H1 (cell line): Measurements from ENCODE around the gene RAD18. TPM values are rescaled to one million over a fixed set of nuclear protein-coding genes. Genes with fewer than 3 reads are reported as not detected.

ENCODE experiments used
- SAP30 ChIP-seq: fragments of 300-600 bp; sonication (generic); IDR thresholded peaks from 2 replicates; pipeline ENCODE4 v1.7.1; 2012; ENCODE audit warnings: low read length, moderate library complexity, mild to moderate bottlenecking, inconsistent platforms; ENCODE audit not compliant: insufficient read depth, insufficient replicate concordance
- SIRT6 ChIP-seq: IDR thresholded peaks from one replicate; pipeline ENCODE4 v1.7.1; 2012; ENCODE audit warnings: low read length, inconsistent platforms
- TBP ChIP-seq: IDR thresholded peaks from 2 replicates; pipeline ENCODE4 v1.6.1; 2011; ENCODE audit warnings: low read depth, low read length, improper control_type of control experiment
- polyA plus RNA-seq, 7 experiments: library from polyadenylated mRNA; depleted of rRNA in 3 of 7; stranded (reverse) in 5 of 7; unstranded in 2 of 7; fragments of >200 nt in 5 of 7; fragments of 200-250 nt in 2 of 7; gene quantifications; 1 replicate in 5 of 7; 2 replicates in 1 of 7; 4 replicates in 1 of 7; pipeline versions ENCODE4 v1.2.1 to v1.2.3, GENCODE V29; 2011 to 2013; ENCODE audit warnings: missing spikeins in 2 of 7, mixed read lengths in 2 of 7
- total RNA-seq: library from RNA; stranded (reverse); fragmentation: NEBNext Ultra II Directional; extraction: Animal tissue kit (Norgen Biotek cat#: 25700); gene quantifications from 2 replicates; pipeline ENCODE4 v1.2.1, GENCODE V29; 2021
- TF ChIP-seq, protein P1 (sequence below): fragments of 300-600 bp; sonication (generic); IDR thresholded peaks from 2 replicates; pipeline ENCODE4 v1.7.1; 2012; ENCODE audit warnings: low read length, moderate library complexity, mild to moderate bottlenecking, inconsistent platforms; ENCODE audit not compliant: insufficient replicate concordance

The RAD18 gene
- total and polyA plus RNA-seq, 2 of the 8 experiments (the other 6 are each of a cell fraction or from before 2014, with no cell fraction given): 13.0 to 23.2 TPM

DNA sequence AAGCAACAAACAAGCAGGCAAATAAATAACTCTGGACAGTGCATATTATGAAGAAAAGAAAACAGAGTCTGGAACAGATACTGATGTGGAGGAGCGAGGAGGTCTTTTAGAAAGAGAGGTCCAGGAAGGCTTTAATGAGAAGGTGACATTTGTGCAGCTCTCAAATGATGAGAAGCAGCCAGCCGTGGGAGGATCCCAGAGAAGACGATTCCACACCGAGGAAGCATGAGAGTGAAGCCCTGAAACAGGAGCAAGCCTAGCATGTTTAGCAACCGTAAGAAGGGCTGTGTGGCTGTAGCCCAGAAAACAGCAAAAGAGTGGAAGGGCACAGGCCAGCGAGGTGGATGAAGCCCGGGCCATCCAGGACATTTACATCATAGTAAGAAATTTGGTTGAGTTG, 93.1 kb downstream of the RAD18 start (continued):
- TF ChIP-seq, protein P1, sequence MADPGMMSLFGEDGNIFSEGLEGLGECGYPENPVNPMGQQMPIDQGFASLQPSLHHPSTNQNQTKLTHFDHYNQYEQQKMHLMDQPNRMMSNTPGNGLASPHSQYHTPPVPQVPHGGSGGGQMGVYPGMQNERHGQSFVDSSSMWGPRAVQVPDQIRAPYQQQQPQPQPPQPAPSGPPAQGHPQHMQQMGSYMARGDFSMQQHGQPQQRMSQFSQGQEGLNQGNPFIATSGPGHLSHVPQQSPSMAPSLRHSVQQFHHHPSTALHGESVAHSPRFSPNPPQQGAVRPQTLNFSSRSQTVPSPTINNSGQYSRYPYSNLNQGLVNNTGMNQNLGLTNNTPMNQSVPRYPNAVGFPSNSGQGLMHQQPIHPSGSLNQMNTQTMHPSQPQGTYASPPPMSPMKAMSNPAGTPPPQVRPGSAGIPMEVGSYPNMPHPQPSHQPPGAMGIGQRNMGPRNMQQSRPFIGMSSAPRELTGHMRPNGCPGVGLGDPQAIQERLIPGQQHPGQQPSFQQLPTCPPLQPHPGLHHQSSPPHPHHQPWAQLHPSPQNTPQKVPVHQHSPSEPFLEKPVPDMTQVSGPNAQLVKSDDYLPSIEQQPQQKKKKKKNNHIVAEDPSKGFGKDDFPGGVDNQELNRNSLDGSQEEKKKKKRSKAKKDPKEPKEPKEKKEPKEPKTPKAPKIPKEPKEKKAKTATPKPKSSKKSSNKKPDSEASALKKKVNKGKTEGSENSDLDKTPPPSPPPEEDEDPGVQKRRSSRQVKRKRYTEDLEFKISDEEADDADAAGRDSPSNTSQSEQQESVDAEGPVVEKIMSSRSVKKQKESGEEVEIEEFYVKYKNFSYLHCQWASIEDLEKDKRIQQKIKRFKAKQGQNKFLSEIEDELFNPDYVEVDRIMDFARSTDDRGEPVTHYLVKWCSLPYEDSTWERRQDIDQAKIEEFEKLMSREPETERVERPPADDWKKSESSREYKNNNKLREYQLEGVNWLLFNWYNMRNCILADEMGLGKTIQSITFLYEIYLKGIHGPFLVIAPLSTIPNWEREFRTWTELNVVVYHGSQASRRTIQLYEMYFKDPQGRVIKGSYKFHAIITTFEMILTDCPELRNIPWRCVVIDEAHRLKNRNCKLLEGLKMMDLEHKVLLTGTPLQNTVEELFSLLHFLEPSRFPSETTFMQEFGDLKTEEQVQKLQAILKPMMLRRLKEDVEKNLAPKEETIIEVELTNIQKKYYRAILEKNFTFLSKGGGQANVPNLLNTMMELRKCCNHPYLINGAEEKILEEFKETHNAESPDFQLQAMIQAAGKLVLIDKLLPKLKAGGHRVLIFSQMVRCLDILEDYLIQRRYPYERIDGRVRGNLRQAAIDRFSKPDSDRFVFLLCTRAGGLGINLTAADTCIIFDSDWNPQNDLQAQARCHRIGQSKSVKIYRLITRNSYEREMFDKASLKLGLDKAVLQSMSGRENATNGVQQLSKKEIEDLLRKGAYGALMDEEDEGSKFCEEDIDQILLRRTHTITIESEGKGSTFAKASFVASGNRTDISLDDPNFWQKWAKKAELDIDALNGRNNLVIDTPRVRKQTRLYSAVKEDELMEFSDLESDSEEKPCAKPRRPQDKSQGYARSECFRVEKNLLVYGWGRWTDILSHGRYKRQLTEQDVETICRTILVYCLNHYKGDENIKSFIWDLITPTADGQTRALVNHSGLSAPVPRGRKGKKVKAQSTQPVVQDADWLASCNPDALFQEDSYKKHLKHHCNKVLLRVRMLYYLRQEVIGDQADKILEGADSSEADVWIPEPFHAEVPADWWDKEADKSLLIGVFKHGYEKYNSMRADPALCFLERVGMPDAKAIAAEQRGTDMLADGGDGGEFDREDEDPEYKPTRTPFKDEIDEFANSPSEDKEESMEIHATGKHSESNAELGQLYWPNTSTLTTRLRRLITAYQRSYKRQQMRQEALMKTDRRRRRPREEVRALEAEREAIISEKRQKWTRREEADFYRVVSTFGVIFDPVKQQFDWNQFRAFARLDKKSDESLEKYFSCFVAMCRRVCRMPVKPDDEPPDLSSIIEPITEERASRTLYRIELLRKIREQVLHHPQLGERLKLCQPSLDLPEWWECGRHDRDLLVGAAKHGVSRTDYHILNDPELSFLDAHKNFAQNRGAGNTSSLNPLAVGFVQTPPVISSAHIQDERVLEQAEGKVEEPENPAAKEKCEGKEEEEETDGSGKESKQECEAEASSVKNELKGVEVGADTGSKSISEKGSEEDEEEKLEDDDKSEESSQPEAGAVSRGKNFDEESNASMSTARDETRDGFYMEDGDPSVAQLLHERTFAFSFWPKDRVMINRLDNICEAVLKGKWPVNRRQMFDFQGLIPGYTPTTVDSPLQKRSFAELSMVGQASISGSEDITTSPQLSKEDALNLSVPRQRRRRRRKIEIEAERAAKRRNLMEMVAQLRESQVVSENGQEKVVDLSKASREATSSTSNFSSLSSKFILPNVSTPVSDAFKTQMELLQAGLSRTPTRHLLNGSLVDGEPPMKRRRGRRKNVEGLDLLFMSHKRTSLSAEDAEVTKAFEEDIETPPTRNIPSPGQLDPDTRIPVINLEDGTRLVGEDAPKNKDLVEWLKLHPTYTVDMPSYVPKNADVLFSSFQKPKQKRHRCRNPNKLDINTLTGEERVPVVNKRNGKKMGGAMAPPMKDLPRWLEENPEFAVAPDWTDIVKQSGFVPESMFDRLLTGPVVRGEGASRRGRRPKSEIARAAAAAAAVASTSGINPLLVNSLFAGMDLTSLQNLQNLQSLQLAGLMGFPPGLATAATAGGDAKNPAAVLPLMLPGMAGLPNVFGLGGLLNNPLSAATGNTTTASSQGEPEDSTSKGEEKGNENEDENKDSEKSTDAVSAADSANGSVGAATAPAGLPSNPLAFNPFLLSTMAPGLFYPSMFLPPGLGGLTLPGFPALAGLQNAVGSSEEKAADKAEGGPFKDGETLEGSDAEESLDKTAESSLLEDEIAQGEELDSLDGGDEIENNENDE: no peak
- TF ChIP-seq SAP30 (no peak), SIRT6 (no peak), TBP (no peak)
